Stimulated activated naive CD8-positive, alpha-beta T cell treated with anti-CD3 and anti-CD28 coated beads, Interleukin-15, Interleukin-2, amounts not matched to agents 100 ng/mL and 50 ng/mL, for 24 hours (primary cell): ENCODE measurements around the gene CD22.

Source experiments
- H3K27ac Mint-ChIP-seq: one replicate; pipeline ENCODE4 v1.8.0; 2021; ENCODE audit warnings: mild to moderate bottlenecking, mixed read lengths
- H3K27me3 Mint-ChIP-seq: one replicate; pipeline ENCODE4 v1.8.0; 2021; ENCODE audit warnings: mixed read lengths
- H3K36me3 Mint-ChIP-seq: one replicate; pipeline ENCODE4 v1.8.0; 2021; ENCODE audit warnings: low read depth, mixed read lengths
- H3K4me1 Mint-ChIP-seq: one replicate; pipeline ENCODE4 v1.8.0; 2021; ENCODE audit warnings: low read depth, mixed read lengths
- H3K4me3 Mint-ChIP-seq: one replicate; pipeline ENCODE4 v1.8.0; 2021; ENCODE audit warnings: mild to moderate bottlenecking, mixed read lengths
- H3K9me3 Mint-ChIP-seq: one replicate; pipeline ENCODE4 v1.8.0; 2021; ENCODE audit warnings: mixed read lengths

Gene CD22

DNA sequence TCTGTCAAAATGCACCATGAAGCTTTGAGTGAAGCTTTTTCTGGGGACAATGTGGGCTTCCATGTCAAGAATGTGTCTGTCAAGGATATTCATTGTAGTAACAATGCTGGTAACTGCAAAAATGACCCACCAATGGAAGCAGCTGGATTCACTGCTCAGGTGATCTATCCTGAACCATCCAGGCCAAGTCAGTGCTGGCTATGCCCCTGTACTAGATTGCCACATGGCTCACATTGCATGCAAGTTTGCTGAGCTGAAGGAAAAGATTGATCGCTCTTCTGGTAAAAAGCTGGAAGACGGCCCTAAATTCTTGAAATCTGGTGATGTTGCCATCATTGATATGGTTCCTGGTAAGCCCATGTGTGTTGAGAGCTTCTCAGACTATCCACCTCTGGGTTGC is 54.5 kb downstream of the CD22 start:
- Mint-ChIP-seq H3K9me3 (peaks cover 9% of the 10 kb centered on the region), H3K4me3 (no peak overlapping the region), H3K27ac (no peak overlapping the region), H3K4me1 (no peaks in the 10 kb centered on the region), H3K36me3 (peaks cover 4% of the 10 kb centered on the region), H3K27me3 (peaks cover 18% of the 10 kb centered on the region)

GRCh38 chr19:35388277-35389054 is 59.5 kb downstream of the CD22 start:
- Mint-ChIP-seq H3K27ac (no peak overlapping the region), H3K36me3 (peaks cover 4% of the 10 kb centered on the region)

DNA sequence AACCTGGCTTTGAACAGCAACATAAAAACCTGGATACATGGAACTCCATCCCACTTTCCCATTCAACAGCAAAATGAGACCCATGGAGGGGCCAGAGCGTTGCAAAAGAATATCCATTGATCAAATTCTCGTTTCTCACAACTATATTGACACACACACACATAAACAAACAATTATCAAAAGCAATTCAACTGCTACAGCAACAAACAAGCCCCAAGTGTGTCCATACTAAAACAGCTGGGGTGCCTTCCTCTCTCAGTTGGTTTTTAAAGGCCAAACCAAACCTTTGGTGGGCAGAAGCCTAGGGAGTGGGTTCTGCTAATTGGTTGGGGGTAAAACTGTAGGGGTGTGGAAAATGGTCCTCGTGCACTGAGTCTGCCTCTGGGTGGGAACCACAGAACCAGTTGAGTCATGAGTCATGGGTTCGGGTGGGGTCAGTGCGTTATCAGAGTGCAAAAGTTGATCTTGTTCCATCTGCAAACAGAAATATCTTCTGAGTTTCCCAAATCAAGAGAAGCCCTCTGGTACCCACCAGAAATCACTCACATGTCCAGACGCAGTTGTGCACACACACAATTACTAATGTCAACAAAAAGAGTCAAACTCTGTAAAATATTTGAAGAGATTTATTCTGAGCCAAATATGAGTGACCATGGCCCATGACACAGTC is 60.3 kb downstream of the CD22 start:
- Mint-ChIP-seq H3K27me3 (peaks cover 11% of the 10 kb centered on the region), H3K4me3 (no peak overlapping the region), H3K36me3 (peaks cover 4% of the 10 kb centered on the region), H3K4me1 (no peaks in the 10 kb centered on the region), H3K9me3 (peaks cover 9% of the 10 kb centered on the region), H3K27ac (no peak overlapping the region)

More at GRCh38 chr19:35388277-35389054, 59.5 kb downstream of the CD22 start:
- H3K9me3 Mint-ChIP-seq, result peaks cover 9% of the 10 kb centered on the region
- H3K4me3 Mint-ChIP-seq, result no peak overlapping the region
- H3K4me1 Mint-ChIP-seq, result no peaks in the 10 kb centered on the region
- peaks cover 11% of the 10 kb centered on the region for H3K27me3 Mint-ChIP-seq

DNA sequence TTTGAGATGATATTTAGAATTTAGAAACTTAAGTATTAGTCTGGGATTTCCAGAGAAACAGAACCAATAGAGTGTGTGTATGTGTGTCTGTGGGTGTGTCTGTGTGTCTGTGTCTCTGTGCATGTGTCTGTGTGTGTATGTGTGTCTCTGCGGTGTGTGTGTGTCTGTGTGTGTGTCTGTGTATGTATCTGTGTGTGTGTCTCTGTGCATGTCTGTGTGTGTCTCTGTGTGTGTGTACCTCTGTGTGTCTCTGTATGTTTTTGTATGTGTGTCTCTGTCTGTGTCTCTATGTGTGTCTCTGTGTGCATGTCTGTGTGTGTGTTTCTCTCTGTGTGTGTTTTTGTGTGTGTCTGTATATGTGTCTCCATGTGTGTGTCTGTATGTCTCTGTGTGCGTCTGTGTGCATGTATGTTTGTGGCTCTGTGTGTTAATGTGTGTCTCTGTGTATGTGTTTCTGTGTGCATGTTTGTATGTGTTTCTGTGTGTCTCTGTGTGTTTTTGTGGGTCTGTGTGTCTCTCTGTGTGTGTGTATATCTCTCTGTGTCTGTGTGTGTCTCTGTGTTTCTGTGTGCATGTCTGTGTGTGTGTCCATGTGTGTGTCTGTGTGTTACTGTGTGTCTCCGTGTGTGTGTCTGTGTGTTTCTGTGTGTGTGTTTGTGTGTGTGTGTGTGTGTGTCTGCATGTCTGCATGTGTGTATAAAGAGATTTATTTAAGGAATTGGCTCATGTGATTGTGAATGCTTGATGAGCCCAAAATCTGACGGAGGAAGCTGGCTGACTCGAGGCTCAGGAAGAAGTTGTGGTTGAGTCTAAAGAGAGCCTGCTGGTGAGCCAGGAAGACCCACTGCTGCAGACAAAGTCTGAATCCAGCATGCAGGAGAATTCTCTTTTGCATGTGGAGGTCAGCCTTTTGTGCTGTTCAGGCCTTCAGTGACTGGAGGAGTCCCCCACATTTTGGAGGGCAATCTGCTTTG is 64.0 kb downstream of the CD22 start:
- no peak overlapping the region for H3K4me3 Mint-ChIP-seq
- H3K36me3 Mint-ChIP-seq, result no peaks in the 10 kb centered on the region
- H3K27ac Mint-ChIP-seq, result no peak overlapping the region
- no peaks in the 10 kb centered on the region for H3K9me3 Mint-ChIP-seq
- no peaks in the 10 kb centered on the region for H3K4me1 Mint-ChIP-seq
- H3K27me3 Mint-ChIP-seq, result peaks cover 7% of the 10 kb centered on the region

- no peaks in the 10 kb centered on the region for H3K36me3 Mint-ChIP-seq
- no peaks in the 10 kb centered on the region for H3K4me1 Mint-ChIP-seq
Observed at GRCh38 chr19:35395382-35396199, 66.6 kb downstream of the CD22 start.

DNA sequence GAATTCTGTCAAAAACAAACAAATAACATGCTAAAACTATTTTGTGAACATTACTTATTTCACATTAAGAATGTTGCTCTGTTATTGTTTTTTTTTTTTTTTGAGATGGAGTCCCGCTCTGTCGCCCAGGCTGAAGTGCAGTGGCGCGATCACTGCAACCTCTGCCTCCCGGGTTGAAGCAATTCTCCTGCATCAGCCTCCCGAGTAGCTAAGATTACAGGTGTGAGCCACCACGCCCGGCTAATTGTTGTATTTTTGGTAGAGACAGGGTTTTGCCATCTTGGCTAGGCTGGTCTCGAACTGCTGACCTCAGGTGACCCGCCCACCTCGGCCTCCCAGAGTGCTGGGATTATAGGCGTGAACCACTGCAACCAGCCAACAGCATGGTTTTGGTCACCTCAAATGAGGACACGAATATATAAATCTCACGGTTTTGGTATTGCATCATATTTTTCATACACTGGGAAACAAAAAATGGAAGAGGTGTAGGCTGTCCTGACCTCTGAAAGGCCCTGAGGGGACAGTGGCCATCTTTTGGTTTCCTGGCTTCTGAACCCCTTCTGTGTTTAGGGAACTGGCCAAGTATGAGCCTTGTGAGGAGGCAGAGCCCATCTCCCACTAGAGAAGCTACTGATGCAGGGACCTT is 67.4 kb downstream of the CD22 start:
- Mint-ChIP-seq H3K9me3 (no peaks in the 10 kb centered on the region), H3K27me3 (peaks cover 4% of the 10 kb centered on the region), H3K4me3 (no peak overlapping the region), H3K4me1 (no peaks in the 10 kb centered on the region), H3K27ac (no peak overlapping the region), H3K36me3 (no peaks in the 10 kb centered on the region)

More at GRCh38 chr19:35395382-35396199, 66.6 kb downstream of the CD22 start:
- Mint-ChIP-seq H3K9me3 (no peaks in the 10 kb centered on the region), H3K4me3 (no peak overlapping the region), H3K27me3 (peaks cover 8% of the 10 kb centered on the region), H3K27ac (no peak overlapping the region)
